HG02981 (cell line): ENCODE data around the gene LSM5.
"Not testable (repeated sequence)": the region's sequence is repeated elsewhere in the genome, so short reads cannot be mapped to it uniquely, and the experiment has no call there.

Experiments used
- ATAC-seq: cut with Tn5 transposase; IDR thresholded peaks from one replicate; pipeline ENCODE4 v1.9.1; 2021; ENCODE audit warnings: mild to moderate bottlenecking, moderate library complexity; ENCODE audit not compliant: unreplicated experiment

Gene LSM5

GRCh38 chr7:32506266-32507054, 16.3 kb upstream of the LSM5 start:
- peak; percentile 79 for ATAC-seq

- no peak for ATAC-seq
These were observed 12.5 kb upstream of the LSM5 start for GRCh38 chr7:32502728-32503127.

GRCh38 chr7:32501522-32501921, 11.3 kb upstream of the LSM5 start:
- no peak for ATAC-seq

GRCh38 chr7:32500922-32501341, 10.8 kb upstream of the LSM5 start:
- peak; percentile 62 for ATAC-seq

GRCh38 chr7:32500216-32500615, 10.0 kb upstream of the LSM5 start:
- ATAC-seq, result not testable (repeated sequence)

GRCh38 chr7:32499755-32500154, 9.6 kb upstream of the LSM5 start:
- ATAC-seq, result not testable (repeated sequence)

GRCh38 chr7:32496052-32496813, 6.1 kb upstream of the LSM5 start:
- no peak for ATAC-seq

- peak; percentile 94 for ATAC-seq
These were observed 5.3 kb upstream of the LSM5 start, which contains the start of gene AVL9 for GRCh38 chr7:32495298-32496051. Gene AVL9, plus strand, starts transcription at chr7:32495489. Its CDS starts 221 bp downstream, at chr7:32495710.

GRCh38 chr7:32494946-32495297, 4.7 kb upstream of the LSM5 start:
- no peak for ATAC-seq

GRCh38 chr7:32489788-32490126, 423 bp downstream of the LSM5 start:
- ATAC-seq, result peak; percentile 18

- no peak for ATAC-seq
These were observed 8.3 kb downstream of the LSM5 start for GRCh38 chr7:32481921-32482320.

- ATAC-seq, result no peak
These were observed 9.0 kb downstream of the LSM5 start for GRCh38 chr7:32481176-32481575.

- no peak for ATAC-seq
These were observed 10.5 kb downstream of the LSM5 start for GRCh38 chr7:32479574-32480200.

- no peak for ATAC-seq
These were observed 12.6 kb downstream of the LSM5 start for GRCh38 chr7:32477649-32477980.

- no peak for ATAC-seq
These were observed 13.1 kb downstream of the LSM5 start for GRCh38 chr7:32476816-32477648.

GRCh38 chr7:32474008-32474407, 16.2 kb downstream of the LSM5 start:
- no peak for ATAC-seq

- no peak for ATAC-seq
These were observed 18.2 kb downstream of the LSM5 start for GRCh38 chr7:32472015-32472414.

- no peak for ATAC-seq
These were observed 19.3 kb downstream of the LSM5 start for GRCh38 chr7:32470871-32471270.

GRCh38 chr7:32470004-32470403, 20.2 kb downstream of the LSM5 start:
- ATAC-seq, result not testable (repeated sequence)
